Testis (tissue), 2 donors: Measurements from ENCODE around the gene ERMARD.

Experiments
- CTCF ChIP-seq, 3 experiments: fragments of 450-650 bp in 2 of 3; fragments of 200-600 bp in 1 of 3; sonication (generic) in 1 of 3; IDR thresholded peaks; one replicate each; pipeline ENCODE4 v1.5.1; 2016 to 2019; ENCODE audit warnings: antibody characterized with exemption in 3 of 3, mild to moderate bottlenecking in 2 of 3, moderate library complexity in 1 of 3
- POLR2A ChIP-seq: fragments of 450-650 bp; IDR thresholded peaks from one replicate; pipeline ENCODE4 v1.6.1; 2017; ENCODE audit warnings: antibody characterized with exemption, mild to moderate bottlenecking, moderate library complexity

DNA sequence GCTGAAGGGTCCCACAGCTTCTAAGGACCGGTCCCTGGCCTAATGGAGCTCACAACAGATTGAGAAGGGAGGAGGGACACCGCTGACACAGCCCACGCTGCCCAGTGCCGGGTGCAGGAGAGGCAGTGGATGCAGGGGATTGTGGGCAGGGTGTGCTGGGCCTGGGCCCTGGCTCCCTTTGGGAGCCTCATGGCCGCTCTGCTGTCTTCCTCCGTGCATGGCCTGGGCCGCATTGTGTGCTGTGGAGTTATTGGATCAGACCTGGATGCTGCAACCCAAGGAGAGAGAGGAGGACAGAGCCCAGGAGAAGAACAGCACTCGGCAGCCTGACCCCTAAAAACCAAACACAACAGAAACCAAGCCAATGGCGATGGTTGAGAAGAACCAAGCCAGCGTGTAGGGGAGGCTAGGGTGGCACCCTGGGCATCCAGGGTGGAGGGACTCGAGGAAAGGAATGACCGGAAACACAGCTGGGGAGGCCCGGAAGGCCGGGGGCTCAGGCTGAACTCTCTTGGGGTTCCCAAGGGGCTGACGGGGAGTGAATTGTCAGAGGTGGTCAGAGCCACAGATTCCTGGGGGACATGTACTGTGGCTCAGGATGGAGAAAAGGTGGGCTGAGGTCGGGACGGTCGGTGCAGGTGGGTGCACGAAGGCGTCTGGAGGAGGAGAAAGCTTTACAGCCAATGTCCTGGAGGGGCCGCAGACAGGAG is 41.0 kb downstream of the ERMARD start:
- TF ChIP-seq POLR2A (no peak), CTCF (IDR thresholded peaks at IDR 0.05) (no peak)
